Epithelial cell of proximal tubule (primary cell): Measurements from ENCODE around the gene AXIN2. TPM values are rescaled to one million over a fixed set of nuclear protein-coding genes. Genes with fewer than 3 reads are reported as not detected.

Experiments used
- DNase-seq: peaks from one replicate; pipeline ENCODE4 v3.0.0-alpha.2; 2011; ENCODE audit warnings: low read depth
- H3K4me3 ChIP-seq: 2 replicates; pipeline ENCODE4 v1.5.1; 2011; ENCODE audit warnings: low read depth, mild to moderate bottlenecking, low read length
- total RNA-seq: library from RNA; depleted of rRNA; stranded (reverse); fragments of >200 nt; gene quantifications from 2 replicates; pipeline ENCODE4 v1.2.3, GENCODE V29; 2015
- TF ChIP-seq, protein P1 (sequence below): conservative IDR thresholded peaks from 2 replicates; pipeline ENCODE4 v1.5.1; 2012; ENCODE audit warnings: low read depth, mild to moderate bottlenecking, low read length

The AXIN2 gene
- total RNA-seq, 1 donor from 2014 or later, result 1.8 TPM

DNA sequence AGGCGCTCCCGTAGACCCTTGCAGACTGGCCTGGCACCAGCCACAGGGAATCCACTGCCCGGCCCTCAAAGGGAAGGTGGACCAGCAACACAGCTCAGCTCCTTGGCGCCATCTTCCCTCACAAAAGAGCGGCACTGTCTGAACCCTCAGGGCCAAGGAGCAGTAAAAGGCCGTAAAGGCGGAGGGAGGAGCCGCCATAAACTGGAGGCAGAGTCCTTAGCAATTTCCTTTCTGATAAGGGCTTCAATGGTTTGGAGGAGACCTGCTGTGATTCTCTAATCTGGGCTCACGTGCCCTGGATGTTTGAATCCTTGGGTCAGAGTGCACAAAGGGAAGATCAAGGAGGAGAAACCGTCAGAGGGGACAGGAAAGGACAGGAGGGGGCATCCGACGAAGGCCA, 15.5 kb upstream of the AXIN2 start:
- DNase-seq, result no peak
- no peak overlapping the region for H3K4me3 ChIP-seq
- TF ChIP-seq, protein P1, sequence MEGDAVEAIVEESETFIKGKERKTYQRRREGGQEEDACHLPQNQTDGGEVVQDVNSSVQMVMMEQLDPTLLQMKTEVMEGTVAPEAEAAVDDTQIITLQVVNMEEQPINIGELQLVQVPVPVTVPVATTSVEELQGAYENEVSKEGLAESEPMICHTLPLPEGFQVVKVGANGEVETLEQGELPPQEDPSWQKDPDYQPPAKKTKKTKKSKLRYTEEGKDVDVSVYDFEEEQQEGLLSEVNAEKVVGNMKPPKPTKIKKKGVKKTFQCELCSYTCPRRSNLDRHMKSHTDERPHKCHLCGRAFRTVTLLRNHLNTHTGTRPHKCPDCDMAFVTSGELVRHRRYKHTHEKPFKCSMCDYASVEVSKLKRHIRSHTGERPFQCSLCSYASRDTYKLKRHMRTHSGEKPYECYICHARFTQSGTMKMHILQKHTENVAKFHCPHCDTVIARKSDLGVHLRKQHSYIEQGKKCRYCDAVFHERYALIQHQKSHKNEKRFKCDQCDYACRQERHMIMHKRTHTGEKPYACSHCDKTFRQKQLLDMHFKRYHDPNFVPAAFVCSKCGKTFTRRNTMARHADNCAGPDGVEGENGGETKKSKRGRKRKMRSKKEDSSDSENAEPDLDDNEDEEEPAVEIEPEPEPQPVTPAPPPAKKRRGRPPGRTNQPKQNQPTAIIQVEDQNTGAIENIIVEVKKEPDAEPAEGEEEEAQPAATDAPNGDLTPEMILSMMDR, result no peak

DNA sequence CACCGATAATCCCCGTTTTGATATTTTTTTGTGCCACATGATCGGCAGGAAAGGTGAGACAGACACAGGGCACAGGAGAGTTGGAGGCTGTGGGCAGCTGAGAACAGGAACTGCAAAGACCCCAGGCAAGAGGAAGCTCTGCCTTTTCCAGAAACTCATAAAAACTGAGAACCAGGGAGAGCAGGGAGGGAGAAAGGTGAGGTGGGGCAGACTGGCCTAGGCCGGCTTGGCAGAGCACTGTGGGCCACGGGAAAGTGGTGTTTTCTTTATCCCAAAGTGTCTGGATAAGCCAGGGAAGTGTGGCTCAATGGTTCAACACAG, 11.8 kb upstream of the AXIN2 start:
- no peak for DNase-seq
- TF ChIP-seq, protein P1, result no peak

GRCh38 chr17:65572581-65573281, 11.3 kb upstream of the AXIN2 start:
- no peak overlapping the region for H3K4me3 ChIP-seq
- TF ChIP-seq, protein P1, result no peak
- no peak for DNase-seq

More for the DNA sequence above, 11.8 kb upstream of the AXIN2 start:
- no peak overlapping the region for H3K4me3 ChIP-seq

DNA sequence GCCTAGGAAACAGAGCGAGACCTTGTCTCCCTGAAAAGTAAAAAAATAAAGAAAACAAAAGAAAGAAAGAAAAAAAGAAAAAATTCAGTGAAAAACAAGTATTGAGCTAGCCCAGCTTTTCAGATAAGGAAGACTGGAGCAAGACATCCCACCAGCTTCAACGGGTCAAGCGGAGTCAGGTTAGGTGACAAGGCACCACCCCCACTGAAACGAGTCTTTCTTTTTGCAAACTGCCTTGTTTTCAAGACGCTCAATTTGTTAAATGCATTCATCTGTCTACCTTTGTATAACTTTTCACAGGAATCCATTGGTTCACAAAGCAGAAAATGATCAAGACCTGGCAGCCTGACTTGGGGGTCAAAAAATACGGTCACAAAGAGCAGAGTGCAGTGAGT, 10.7 kb upstream of the AXIN2 start:
- DNase-seq, result no peak
- H3K4me3 ChIP-seq, result no peak overlapping the region
- TF ChIP-seq, protein P1, result no peak

- no peak for DNase-seq
- TF ChIP-seq, protein P1, result no peak
- no peak overlapping the region for H3K4me3 ChIP-seq
Measured at GRCh38 chr17:65568918-65569317, 7.5 kb upstream of the AXIN2 start.

- H3K4me3 ChIP-seq, result no peak overlapping the region
- TF ChIP-seq, protein P1, result no peak
- no peak for DNase-seq
Measured at GRCh38 chr17:65567566-65567965, 6.1 kb upstream of the AXIN2 start.

GRCh38 chr17:65565559-65565958, 4.1 kb upstream of the AXIN2 start:
- DNase-seq, result no peak
- TF ChIP-seq, protein P1, result no peak
- no peak overlapping the region for H3K4me3 ChIP-seq
